ENCODE results near the gene SLC6A20.

Gene SLC6A20

DNA sequence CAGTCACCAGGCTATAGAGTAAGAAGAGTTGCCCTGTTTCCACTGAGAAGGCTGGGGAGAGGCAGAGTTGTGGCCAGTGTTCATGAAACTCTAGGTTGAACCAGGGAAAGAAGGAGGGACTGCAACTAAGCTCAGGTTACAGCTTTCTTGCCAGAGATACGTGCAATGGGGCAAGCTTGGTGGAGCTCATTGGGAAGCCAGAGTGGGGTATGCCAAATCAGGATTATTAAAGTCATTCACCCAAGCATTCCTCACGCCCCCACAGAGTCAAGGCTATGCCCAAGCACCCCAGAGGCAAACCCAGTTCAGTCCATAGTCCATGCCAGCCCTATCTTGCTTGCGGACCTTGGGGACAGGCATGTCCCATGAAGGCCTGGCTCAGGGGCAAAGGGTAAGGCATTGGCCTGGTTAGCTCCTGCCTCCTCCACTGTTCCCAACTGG, 17.6 kb downstream of the SLC6A20 start:
- DNase-seq (ENCODE audit: low spot score), result no peak

DNA sequence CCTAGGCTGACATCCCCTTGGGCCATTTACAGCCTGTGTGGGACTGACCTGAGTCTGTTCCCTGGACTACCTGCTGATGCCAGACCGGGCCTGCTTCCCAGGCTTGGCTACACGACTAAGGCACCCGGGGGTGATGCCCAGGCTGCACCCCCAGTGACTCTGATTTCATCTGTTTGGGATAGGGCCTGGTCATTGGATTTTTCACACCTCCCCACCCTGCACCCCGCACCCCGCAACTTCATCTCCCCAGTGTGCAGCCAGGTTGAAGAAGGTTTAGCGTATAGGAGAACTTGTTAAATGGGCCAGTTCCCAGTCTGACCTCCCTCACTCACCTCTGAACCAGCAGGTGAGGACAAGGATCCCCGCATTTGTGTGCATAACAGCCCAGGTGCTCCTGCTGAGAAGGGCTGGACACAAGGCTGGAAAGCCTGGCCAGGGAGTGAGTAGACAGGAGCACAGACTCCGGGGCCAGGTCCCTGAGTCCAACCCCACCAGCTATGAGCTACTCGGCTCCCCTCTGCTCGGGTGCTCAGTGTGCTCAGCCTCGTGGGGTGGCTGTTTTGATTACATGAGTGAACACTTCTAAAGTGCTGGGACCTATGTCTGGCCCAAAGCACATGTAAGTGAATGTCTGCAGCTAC, 18.5 kb downstream of the SLC6A20 start:
- no peak for DNase-seq (ENCODE audit: low spot score)

DNA sequence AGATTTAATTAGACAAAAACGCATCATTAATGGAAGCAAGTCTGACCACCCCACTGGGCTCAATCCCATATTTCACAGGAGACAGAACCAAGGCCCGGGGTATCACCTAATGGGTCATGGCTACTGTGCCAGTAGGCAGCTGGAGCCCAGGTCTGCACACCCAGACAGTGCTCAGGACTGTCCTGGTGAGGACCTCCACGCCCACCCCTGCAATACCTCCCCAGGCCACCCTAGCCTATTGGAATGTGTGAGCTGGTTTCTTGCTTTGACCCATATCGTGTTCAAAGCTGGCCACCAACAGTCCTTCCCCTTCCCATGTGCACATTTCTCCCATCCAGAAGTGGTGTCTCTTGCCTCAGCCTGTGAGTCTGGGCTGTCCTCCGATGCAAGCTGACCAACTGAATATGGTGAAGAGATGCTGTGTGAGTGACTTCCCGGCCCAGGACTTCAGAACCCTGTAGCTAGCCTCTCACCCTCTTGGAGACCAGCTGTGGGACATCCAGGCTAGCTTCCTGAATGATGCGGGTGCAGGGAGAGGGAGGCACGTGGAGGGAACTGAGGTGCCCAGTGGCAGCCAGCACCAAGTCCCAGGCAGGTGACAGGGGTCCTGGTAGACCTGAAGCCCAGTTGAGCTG, 19.1 kb downstream of the SLC6A20 start:
- DNase-seq (ENCODE audit: low spot score), result no peak

DNA sequence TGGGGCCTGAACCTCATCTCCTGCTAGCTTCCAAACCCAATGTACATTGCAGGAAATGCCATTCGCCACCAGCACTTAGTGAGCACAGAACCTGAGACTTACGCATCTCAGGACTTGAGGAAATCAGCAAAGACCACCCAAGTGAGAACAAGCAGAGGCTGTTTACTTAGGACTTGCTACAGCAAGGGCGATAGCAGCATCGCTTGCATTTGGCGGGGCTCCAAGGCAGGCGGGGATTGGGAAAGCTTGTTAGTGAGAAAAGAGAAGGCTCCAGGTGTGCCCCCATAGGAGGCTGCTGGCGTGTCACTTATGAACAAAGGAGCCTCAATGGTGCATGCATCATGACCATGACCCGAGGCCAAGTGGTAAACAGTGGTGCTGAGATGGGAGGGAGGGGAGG, 19.7 kb downstream of the SLC6A20 start:
- no peak for DNase-seq (ENCODE audit: low spot score)

DNA sequence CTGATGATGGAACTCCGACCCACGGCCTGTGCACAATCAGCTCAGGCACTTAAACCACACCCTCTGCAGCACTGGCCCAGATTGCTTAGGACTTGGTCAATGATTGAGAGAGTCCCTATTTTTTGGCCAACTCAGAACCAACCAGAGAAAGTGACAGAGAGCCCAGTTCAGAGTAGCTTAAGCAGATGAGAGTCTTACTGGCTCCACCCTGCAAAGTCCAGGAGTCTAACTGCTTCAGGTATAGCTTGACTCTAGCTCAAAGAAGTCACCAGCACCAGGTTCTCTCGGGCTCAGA, 20.1 kb downstream of the SLC6A20 start:
- no peak for DNase-seq (ENCODE audit: low spot score)

DNA sequence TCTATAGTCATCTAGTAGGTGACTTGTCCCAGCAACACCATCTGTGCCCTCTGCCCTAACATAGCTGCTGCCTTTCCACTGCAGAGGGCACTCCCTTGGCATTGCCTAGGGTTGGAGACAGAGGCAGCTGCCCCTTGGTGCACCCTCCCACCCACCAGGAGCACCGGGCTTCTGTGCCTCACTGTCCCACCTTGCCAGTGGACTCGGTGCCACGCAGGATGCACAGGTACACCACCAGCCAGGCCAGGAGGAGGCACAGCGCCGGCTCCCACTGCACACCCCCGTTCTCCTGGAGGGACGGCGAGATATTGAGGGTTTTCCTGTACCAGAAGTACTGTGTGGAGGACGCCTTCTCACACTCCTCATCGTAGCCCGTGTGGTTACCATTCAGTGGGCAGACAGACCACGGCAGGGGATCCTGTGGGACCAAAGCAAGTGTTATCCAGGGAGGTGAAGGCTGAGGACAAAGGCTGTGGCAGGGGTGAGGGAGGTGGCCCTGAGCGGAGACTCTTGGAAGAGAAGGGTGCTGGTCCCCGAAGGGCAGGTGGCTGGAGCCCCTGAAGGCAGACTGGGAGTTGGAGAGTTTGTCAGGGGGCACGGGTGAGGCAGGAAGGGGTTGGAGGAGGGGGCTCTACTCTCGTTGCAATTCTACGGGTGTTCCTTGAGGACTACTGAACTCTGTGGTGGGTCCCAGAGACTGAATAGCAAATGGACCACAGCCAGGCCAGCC, 20.6 kb downstream of the SLC6A20 start:
- DNase-seq (ENCODE audit: low spot score), result no peak

DNA sequence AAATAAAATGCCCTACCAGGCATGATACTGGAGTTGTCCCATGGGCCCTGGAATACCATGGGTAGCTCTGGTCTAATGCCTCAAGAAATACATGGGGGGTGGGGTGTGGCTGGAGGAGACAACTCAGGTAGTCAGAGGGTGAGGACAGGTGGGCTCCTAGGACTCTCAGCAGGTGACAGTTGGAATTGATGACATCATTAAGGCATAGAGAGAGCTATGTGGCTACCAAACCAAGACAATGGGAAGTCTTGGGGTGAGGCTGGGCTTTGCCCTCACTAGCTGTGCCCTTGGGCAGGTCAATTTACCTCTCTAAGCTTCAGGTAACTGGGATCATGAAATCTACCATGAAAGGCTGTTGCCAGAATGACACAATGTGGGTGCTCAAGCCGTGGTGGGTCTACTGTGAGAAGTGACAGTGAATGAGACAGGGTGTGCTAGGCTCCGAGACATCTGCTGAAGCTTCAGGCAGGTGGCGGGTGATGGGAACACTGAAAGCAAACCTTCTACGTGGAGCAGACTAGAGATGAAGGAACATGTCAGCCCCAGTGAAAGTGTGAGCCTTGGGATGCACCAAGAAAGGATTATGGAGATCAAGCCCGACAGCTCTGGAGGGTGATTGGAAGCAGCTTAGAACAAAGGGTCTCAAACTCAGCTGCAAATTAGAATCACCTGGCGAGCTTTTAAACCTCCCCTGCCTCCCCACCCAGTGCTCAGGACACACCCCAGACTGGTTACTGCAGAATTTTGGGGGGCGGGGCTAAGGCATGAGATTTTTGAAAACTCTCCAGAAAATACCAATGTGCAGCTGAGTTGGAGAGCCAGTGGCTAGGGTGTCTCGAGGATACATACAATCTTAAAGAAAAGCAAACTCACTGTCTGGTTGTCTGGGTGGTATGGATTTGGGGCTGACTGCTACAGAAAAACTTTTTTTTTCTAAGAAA, 21.5 kb downstream of the SLC6A20 start:
- no peak for DNase-seq (ENCODE audit: low spot score)

DNA sequence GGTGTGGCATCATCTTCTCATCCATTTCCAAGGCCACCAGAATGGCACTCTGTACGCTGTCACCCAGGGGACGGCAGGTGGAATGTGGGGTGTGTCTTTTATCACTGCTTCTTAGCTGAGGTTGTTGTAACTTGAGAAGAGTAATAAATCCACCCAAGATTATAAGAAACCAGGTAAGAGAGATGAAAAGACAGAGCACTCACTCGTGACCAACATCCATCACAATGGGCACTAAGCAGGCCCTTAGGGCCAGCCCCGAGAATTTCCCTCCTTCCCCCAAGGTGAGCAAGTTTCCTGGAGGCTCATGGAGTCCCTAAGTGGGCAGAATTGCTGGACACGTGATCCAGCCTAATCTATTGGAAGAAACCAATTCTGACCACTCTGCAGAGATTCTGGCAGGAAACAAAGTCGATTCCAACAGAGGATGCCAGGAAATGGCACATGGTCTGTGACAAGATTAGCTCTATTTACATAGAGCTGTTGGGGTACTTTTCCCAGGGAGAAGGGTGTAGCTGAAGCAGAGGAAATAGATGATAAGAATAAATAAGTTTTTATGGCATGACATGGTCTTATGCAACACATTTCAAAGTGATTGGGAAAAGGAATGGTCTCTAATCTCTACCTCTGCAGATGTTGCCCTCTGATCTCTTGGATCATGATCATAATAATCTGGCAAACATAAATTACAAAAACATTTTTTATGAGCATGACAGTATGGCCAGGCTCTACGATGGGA, 22.5 kb downstream of the SLC6A20 start:
- DNase-seq (ENCODE audit: low spot score), result no peak

DNA sequence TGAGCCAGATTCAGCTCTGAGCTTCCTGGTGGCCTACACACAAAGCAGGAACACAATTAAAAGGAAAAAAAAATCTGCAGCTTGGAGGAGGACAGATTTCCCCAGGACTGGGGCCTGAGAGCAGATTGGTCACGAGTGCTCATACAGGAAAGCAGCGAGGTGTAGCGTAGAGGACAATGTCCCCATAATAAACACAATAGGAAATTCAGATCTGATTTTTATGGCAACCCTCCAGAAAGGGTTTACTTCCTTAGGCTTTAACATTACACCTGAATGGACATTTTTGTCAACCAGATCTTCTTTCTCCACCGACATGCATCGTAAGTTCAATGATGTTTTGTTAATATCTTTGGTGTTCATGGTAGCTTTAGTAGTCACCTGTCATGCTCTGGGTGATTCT, 23.3 kb downstream of the SLC6A20 start:
- no peak for DNase-seq (ENCODE audit: low spot score)

DNA sequence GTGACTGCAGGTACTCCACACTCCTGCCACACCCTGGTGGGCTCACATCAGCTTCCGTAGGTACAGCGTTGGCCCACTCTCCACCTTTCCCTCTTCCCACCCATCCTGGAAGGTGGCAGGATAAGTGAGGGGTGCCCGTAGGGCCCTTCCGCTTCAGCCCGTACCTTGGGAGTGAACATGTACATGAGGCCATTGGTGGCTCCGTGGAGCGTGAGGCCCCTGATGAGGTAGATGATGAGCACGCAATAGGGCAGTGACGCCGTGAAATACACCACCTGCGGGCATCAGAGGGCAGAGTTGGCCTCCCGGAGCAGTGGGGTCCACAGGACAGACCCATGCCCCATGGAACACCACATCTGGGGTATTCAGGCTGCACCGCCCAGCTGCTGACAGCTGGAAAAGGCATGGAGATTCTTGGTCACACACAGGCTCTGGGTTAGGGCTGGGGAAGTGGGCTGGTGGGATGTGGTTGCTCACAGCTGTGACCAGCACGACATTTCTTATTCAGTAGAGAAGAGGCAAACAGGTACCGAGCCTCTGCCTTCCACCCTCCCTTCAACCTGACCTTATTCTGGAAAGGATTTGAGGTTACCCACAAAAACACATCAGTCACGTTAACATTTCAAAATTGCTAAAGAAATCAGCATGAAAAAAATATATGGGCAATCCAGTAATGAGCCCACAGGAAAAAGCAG, 23.8 kb downstream of the SLC6A20 start:
- no peak for DNase-seq (ENCODE audit: low spot score)

DNA sequence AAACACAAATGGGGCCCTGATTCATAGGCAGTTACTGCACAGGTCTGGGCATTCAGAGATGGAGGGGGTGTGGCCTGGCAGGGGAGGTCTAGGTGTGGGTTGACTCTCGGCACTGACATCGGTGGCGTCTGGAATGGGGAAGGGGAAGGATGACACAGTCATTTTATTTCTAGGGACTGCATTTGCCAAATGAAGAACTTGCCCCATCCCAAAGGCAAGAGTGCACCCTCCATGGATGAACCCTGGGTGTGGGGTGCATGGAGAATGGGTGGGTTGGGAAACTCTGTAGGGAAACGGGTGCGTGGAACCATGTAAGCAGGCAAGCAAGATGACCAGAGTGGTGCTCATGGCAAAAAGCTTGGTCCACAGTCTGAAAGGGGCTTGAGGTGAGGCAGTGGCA, 24.5 kb downstream of the SLC6A20 start:
- DNase-seq (ENCODE audit: low spot score), result no peak

DNA sequence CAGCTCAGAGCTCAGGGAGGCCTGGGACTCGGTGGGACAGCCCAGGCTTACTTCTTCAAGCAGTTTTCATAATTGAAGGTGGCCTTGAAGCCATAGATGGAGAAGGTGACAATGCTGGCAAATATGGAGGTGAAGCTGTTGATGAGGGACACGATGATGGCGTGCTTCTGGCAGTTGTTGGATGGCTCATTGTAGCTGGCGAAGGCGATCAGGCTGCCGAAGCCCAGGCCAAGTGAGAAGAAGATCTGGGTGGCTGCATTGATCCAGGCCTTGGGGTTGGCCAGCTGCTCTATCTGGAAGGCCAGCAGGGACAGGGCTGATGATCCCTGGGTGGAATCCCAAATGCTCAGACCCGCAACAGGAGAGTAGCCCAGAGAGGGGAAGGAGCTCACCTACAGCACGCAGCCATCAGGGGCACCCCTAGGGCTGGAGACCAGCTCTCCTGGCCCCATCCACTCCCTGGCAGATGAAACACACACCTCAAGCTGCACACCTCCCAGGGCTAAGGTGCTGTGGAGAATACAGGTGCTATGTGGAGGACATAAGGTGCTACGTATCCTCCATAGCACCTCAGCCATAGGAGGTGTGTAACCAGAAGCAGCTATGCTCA, 25.1 kb downstream of the SLC6A20 start:
- no peak for DNase-seq (ENCODE audit: low spot score)

DNA sequence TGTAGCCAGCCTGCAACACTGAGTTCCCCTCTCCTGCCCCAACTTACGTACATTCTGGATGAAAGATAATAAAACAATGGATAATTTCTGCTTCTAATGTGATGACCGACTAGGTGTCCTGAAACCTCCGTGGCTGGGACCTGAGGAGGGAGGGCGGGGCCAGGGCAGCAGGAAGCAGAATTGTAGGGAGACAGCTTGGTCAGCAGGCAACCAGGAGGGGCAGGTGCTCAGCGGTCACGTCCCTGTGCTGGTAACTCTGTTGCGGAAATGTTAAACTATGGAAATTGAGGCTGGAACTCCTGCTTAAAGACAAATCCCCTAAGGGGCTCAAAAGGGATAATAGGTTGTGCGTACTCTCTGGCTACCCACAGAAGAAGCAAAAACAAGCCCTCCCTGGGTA, 30.4 kb downstream of the SLC6A20 start:
- no peak for DNase-seq (ENCODE audit: low spot score)

DNA sequence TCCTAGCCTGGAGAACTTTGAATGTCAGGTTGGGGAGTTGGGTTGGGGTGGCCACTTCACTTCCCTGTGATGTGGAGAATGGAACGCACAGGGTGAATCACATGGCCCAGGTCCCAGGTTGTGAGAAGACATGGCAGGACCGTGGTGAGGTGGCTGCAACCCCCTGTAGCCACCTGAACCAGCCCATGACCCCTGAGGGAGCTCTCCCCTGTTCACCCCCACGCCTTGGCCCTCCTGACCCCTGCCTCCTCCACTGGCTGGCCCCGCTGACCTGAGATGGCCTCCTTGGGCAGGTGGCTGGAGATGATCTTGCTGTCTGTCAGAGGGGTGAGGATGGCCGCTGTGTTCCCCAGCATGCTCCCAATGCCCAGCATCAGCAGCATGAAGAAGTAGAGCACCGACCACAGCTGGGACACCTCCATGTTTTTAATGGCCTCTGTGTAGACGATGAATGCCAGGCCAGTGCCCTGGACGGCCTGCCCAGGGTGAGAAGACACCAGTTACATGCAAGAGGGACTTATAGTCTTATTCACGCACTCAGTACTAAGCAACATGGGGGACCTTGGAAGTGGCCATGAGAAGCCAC, 31.0 kb downstream of the SLC6A20 start:
- DNase-seq (ENCODE audit: low spot score), result no peak

DNA sequence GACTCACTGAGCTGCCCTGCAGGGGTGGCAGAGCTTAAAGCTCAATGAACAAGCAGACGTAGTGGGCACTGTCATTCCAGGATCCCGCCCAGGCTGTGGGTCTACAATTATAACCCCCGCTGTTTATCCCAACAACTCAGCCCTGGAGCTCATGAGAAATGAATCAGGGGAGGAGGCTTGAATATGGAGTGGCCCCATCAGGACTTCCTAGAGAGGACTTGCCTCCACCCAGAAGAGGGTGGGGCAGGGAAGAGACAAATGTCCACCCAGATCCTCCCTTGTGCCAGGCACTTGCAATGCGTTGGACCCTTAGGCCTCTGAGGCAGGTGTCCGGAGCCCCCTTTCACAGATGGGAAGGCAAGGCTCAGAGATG, 33.0 kb downstream of the SLC6A20 start:
- no peak for DNase-seq (ENCODE audit: low spot score)

DNA sequence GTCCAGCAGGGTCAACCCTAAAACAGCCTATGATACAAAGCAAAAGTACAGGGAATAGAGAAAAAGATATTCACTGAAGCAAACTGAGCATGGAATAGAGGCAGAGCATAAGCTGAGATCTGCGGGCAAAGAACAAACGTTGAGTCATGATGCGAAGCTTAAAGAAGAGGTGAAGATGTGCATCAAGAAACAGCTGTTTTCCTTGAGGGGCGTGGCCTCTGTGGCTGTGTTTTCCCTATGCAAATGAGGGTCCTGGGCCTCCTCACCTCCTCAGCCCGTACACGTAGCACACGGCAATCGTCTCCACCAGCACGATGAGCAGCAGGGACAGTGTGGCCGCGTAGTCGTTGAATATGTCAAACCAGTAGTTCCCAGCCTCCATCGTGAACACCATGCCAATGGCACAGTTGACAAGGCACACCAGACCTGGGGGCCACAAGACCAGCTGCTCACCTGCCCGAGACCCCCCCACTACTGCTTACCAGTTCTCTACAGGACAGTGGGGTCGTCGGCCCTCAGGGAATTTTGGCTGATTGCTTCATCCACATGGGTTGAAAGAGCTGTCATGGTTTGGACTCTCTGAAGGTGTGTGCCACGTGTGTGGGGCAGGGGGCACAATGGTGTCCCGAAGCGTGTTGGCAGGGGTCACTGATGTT, 33.6 kb downstream of the SLC6A20 start:
- no peak for DNase-seq (ENCODE audit: low spot score)

DNA sequence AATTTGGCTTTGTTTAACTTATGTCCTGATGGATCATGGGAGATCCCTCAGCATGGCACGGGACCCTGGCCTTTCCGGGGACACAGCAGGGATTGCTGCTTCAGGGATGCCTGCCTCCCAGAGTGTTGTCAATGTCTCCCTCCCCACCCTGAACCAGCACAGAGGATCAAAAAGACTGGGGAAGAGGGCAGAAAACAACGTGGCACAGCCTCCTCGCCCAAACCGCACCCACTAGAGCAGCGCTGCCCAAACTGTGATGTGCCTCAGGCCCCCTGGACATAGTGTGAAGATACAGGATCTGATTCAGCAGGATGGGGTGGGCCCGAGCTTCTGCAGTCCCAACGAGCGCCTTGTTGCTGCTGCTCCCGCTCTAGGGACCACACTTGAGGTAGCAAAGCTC, 34.5 kb downstream of the SLC6A20 start:
- DNase-seq (ENCODE audit: low spot score), result no peak

DNA sequence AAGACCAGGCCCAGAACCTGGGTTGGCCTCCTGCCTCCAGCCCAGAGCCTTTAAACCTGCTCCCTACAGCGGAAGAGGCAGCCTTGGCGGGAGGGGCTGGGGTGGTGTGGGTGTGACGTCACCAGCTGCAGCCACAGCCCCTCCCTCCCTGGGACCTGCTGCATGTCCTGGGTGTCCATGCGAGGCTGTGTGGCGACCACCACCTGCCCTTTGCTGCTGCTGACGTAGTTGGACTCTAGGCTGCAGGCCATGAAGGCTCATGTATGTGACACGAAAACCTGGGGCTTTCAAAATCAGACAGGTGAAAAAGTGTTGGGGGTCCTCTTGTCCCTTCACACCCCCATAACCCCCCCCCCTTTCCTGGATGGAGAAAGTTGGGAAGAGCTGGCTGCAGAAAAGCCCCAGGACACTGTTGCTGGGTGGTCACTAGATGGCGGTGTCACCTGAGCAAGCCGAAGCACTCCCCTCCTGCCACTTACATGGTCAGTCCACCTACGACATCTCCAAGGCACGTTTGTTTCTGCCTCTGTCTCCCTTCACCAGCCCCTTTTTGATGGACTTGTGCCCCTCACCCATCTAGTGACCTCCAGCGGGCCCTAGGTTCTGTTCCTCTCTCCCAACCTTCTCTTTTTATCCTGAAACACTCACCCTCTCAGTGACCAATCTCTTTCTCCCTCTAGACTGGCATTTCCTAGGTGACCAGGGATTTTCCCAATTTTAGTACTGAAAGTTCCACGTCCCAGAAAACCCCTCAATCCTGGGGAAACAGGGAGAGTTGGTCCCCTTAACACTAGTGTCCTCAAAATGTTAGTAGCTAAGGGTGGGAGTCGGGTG, 35.2 kb downstream of the SLC6A20 start:
- DNase-seq (ENCODE audit: low spot score), result peak; percentile 85

DNA sequence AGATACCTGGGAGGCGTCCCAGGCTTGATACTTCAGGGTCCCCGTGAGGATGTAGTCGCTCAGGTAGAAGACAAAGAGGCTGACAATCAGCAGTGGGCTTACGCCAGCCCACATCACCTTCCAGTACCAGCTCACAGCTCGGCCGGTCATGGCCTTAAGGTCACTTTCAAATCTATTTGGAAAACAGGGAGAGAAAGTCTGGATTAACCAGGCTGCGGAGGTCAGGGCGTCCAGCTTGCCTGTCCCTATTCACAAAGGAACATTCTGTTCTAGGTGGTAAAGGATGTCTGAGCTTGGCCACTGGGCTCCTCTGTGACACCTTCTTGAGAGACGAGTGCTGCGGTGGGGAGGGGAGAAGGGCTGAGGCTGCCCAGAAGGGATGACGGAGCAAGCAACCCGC, 36.5 kb downstream of the SLC6A20 start:
- no peak for DNase-seq (ENCODE audit: low spot score)
